IMR-90 (cell line): ENCODE data around the gene ZFP92. TPM values are rescaled to one million over a fixed set of nuclear protein-coding genes. Genes with fewer than 3 reads are reported as not detected.

ENCODE experiments used
- ATAC-seq: fragments of 200-7000 bp; cut with Tn5 transposase; 2 replicates; pipeline ENCODE4 v1.9.1; 2020; ENCODE audit warnings: low read depth, mild to moderate bottlenecking, moderate library complexity
- BruUV-seq: library from RNA; stranded (reverse); fragments of 400-500 nt; replicated peaks from 2 replicates; lab custom pipeline; 2021; lab: Mats Ljungman, UMichigan
- CTCF ChIA-PET: fragments of 300-600 bp; formaldehyde crosslinking; extraction: SDS; loops from one replicate; lab custom pipeline; 2021; ENCODE audit warnings: antibody characterized with exemption; lab: Yijun Ruan, JAX
- POLR2A ChIA-PET: fragments of 300-600 bp; sonication (Branson Sonifier 250); formaldehyde crosslinking; loops from one replicate; lab custom pipeline; 2022; ENCODE audit warnings: antibody characterized with exemption; ENCODE audit not compliant: unreplicated experiment; lab: Charles Lee
- DNase-seq: peaks from one replicate; pipeline ENCODE4 v3.0.0; 2013
- H2AFZ ChIP-seq: replicated peaks from 2 replicates; pipeline ENCODE3; 2013; ENCODE audit warnings: low read length, mild to moderate bottlenecking; ENCODE audit not compliant: poor library complexity
- H2AK5ac ChIP-seq: 2 replicates; pipeline ENCODE4 v1.6.1; 2013; ENCODE audit warnings: low read depth, low read length, inconsistent platforms
- H2AK9ac ChIP-seq: replicated peaks from 2 replicates; pipeline ENCODE3; 2013; ENCODE audit warnings: mild to moderate bottlenecking, low read depth, low read length, moderate library complexity; ENCODE audit not compliant: poor library complexity
- H2BK120ac ChIP-seq: 2 replicates; pipeline ENCODE4 v1.6.1; 2013; ENCODE audit warnings: low read depth, low read length, inconsistent platforms
- H2BK15ac ChIP-seq: 3 replicates; pipeline ENCODE4 v1.6.1; 2013; ENCODE audit warnings: low read depth, low read length, inconsistent platforms
- H2BK20ac ChIP-seq: 2 replicates; pipeline ENCODE4 v1.6.1; 2013; ENCODE audit warnings: low read depth, mild to moderate bottlenecking, inconsistent platforms, low read length, moderate library complexity
- H2BK5ac ChIP-seq: 2 replicates; pipeline ENCODE4 v1.6.1; 2013; ENCODE audit warnings: mild to moderate bottlenecking, low read depth, low read length, inconsistent platforms; ENCODE audit not compliant: poor library complexity, severe bottlenecking
- H3K14ac ChIP-seq: replicated peaks from 2 replicates; pipeline ENCODE4 v1.6.1; 2013; ENCODE audit warnings: low read depth, low read length, inconsistent platforms
- H3K18ac ChIP-seq: 2 replicates; pipeline ENCODE4 v1.6.1; 2013; ENCODE audit warnings: low read depth, low read length, control low read depth
- H3K23ac ChIP-seq: 2 replicates; pipeline ENCODE4 v1.6.1; 2013; ENCODE audit warnings: low read depth, low read length, inconsistent platforms
- H3K27ac ChIP-seq: 2 replicates; pipeline ENCODE4 v1.5.1; 2013; ENCODE audit warnings: mild to moderate bottlenecking, control low read depth, low read length; ENCODE audit not compliant: insufficient read depth
- H3K27me3 ChIP-seq: 2 replicates; pipeline ENCODE4 v1.6.1; 2013; ENCODE audit warnings: low read length; ENCODE audit not compliant: control insufficient read depth, insufficient read depth
- H3K36me3 ChIP-seq: 2 replicates; pipeline ENCODE4 v1.6.1; 2013; ENCODE audit warnings: low read length, mixed read lengths; ENCODE audit not compliant: control insufficient read depth, insufficient read depth
- H3K4ac ChIP-seq: 2 replicates; pipeline ENCODE4 v1.6.1; 2013; ENCODE audit warnings: low read depth, low read length, inconsistent platforms
- H3K4me1 ChIP-seq: 2 replicates; pipeline ENCODE4 v1.6.1; 2013; ENCODE audit warnings: low read length, mixed read lengths; ENCODE audit not compliant: control insufficient read depth, insufficient read depth
- H3K4me2 ChIP-seq: 2 replicates; pipeline ENCODE4 v1.6.1; 2013; ENCODE audit warnings: low read depth, mild to moderate bottlenecking, control low read depth, low read length, moderate library complexity
- H3K4me3 ChIP-seq: 2 replicates; pipeline ENCODE4 v1.5.1; 2013; ENCODE audit warnings: low read depth, mild to moderate bottlenecking, control low read depth, low read length, moderate library complexity; ENCODE audit not compliant: insufficient read depth
- H3K56ac ChIP-seq: 2 replicates; pipeline ENCODE4 v1.6.1; 2013; ENCODE audit warnings: low read length, inconsistent platforms; ENCODE audit not compliant: insufficient read depth; ENCODE audit errors: extremely low read depth
- H3K79me1 ChIP-seq, 2 experiments: 2 replicates each; pipeline ENCODE4 v1.6.1; 2013; ENCODE audit warnings: low read length in 2 of 2, inconsistent platforms in 1 of 2, low read depth in 1 of 2
- H3K9ac ChIP-seq: 2 replicates; pipeline ENCODE4 v1.6.1; 2013; ENCODE audit warnings: low read depth, low read length, control low read depth
- H3K9me1 ChIP-seq: 2 replicates; pipeline ENCODE4 v1.6.1; 2013; ENCODE audit warnings: low read length, inconsistent platforms; ENCODE audit not compliant: insufficient read depth
- H3K9me3 ChIP-seq: 2 replicates; pipeline ENCODE4 v1.6.1; 2013; ENCODE audit warnings: low read length; ENCODE audit not compliant: control insufficient read depth, insufficient read depth
- H4K20me1 ChIP-seq: 2 replicates; pipeline ENCODE4 v1.6.1; 2013; ENCODE audit warnings: low read length, inconsistent platforms; ENCODE audit not compliant: insufficient read depth
- H4K5ac ChIP-seq: 2 replicates; pipeline ENCODE4 v1.6.1; 2013; ENCODE audit warnings: mild to moderate bottlenecking, low read depth, low read length, control low read depth
- H4K8ac ChIP-seq, 2 experiments: 2 replicates each; pipeline ENCODE4 v1.6.1; 2013; ENCODE audit warnings: low read depth in 2 of 2, low read length in 2 of 2, control low read depth in 1 of 2, inconsistent platforms in 1 of 2
- H4K91ac ChIP-seq: 2 replicates; pipeline ENCODE4 v1.6.1; 2013; ENCODE audit warnings: low read depth, low read length, inconsistent platforms; ENCODE audit not compliant: insufficient read depth
- CEBPB ChIP-seq: IDR thresholded peaks from 2 replicates; pipeline ENCODE4 v1.6.1; 2012; ENCODE audit warnings: low read depth, low read length, improper control_type of control experiment
- RAD21 ChIP-seq: IDR thresholded peaks from 2 replicates; pipeline ENCODE4 v1.6.1; 2012; ENCODE audit warnings: low read length, improper control_type of control experiment
- RFX5 ChIP-seq: IDR thresholded peaks from 2 replicates; pipeline ENCODE4 v1.8.0; 2012; ENCODE audit warnings: low read depth, mild to moderate bottlenecking, low read length, moderate library complexity
- USF2 ChIP-seq: fragments of 150-350 bp; IDR thresholded peaks from 2 replicates; pipeline ENCODE4 v1.6.1; 2017; ENCODE audit warnings: mild to moderate bottlenecking, antibody characterized with exemption, low read length, low read depth
- WGBS, 2 experiments: methylation state at CpG; one replicate each; pipeline versions ENCODE4 v1.1.5 to v1.1.7; 2013; ENCODE audit warnings: missing lambda C conversion rate in 2 of 2; ENCODE audit not compliant: insufficient read length in 1 of 2; ENCODE audit errors: extremely low coverage in 2 of 2; 5-methylcytosine and 5-hydroxymethylcytosine counted together
- dilution Hi-C: fragments of 300-500 bp; cut with HindIII; formaldehyde crosslinking; loops from one replicate; pipeline ENCODE4 v1.14.3; 2018; ENCODE audit warnings: low sequenced_read_pairs; ENCODE audit not compliant: unreplicated experiment
- in situ Hi-C: fragments of 300-500 bp; cut with MboI; formaldehyde crosslinking; loops from 3 replicates; pipeline ENCODE4 v1.14.3; 2019; ENCODE audit warnings: low sequenced_read_pairs, inconsistent platforms, mixed read lengths
- intact Hi-C: fragments of 100-400 bp; cut with micrococcal nuclease; formaldehyde crosslinking; loops from 2 replicates; pipeline ENCODE4 v1.10.0; 2022
- polyA plus RNA-seq, 3 experiments: library from polyadenylated mRNA; depleted of rRNA; stranded (reverse); fragments of >200 nt; gene quantifications; 2 replicates each; pipeline ENCODE4 v1.2.3, GENCODE V29; 2012; ENCODE audit warnings: low replicate concordance in 1 of 3
- total RNA-seq: library from RNA; depleted of rRNA; stranded (reverse); fragments of >200 nt; gene quantifications from 2 replicates; pipeline ENCODE4 v1.2.3, GENCODE V29; 2012
- TF ChIP-seq, protein P1 (sequence below): fragments of 150-350 bp; IDR thresholded peaks from 2 replicates; pipeline ENCODE4 v1.6.1; 2016; ENCODE audit warnings: low read depth, mild to moderate bottlenecking, low read length, moderate library complexity, borderline replicate concordance

The ZFP92 gene
- total and polyA plus RNA-seq, 2 of the 4 experiments (the other 2 are of a cell fraction) = under 0.01 to 0.03 TPM

DNA sequence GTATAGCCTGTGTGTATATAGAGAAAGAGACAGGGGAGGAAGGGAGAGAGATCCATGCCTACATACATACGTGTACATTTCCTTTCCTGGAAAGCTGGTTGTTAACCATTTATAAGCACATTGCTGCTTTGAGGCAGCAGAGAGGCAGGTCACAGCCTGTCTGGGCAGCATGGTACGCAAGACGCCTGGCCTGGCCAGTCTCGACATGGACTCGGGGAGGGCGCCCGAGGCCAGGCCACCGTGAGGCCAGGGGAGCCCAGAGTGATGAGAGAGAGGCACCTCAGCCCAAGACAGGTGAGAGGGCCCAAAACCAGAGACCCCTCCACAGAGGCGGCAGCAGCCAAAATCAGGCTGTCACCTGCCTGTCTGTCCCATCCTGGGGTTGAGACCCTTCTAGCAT is 30.7 kb downstream of the ZFP92 start:
- dilution Hi-C loops (no loop called here), in situ Hi-C loops (no loop called here), intact Hi-C loops (no loop called here)
- H4K5ac ChIP-seq = no peak overlapping the region
- no peak for DNase-seq
- H2BK120ac ChIP-seq = no peak overlapping the region
- H3K27ac ChIP-seq = no peak overlapping the region
- H3K14ac ChIP-seq = no peak overlapping the region
- H3K9ac ChIP-seq = no peak overlapping the region
- no peak for TF ChIP-seq CEBPB
- TF ChIP-seq, protein P1, sequence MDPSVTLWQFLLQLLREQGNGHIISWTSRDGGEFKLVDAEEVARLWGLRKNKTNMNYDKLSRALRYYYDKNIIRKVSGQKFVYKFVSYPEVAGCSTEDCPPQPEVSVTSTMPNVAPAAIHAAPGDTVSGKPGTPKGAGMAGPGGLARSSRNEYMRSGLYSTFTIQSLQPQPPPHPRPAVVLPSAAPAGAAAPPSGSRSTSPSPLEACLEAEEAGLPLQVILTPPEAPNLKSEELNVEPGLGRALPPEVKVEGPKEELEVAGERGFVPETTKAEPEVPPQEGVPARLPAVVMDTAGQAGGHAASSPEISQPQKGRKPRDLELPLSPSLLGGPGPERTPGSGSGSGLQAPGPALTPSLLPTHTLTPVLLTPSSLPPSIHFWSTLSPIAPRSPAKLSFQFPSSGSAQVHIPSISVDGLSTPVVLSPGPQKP = no peak
- no peak for TF ChIP-seq RAD21
- TF ChIP-seq USF2 = no peak
- no peak for TF ChIP-seq RFX5
- no peak overlapping the region for H3K18ac ChIP-seq
- H3K79me1 ChIP-seq = no peaks in the 10 kb centered on the region
- H2AFZ ChIP-seq = no peak overlapping the region
- no peak overlapping the region for H2AK9ac ChIP-seq
- WGBS, 2 experiments = 93% methylated on average over 2 of the region's 9 CpGs; no CpG with 5 or more reads in 1 of the 2 experiments
- H2BK5ac ChIP-seq = no peak overlapping the region
- no peaks in the 10 kb centered on the region for H3K4me1 ChIP-seq
- H3K9me3 ChIP-seq = peaks cover 6% of the 10 kb centered on the region
- no TSS peak for BruUV-seq
- ATAC-seq = no peak
- H2BK15ac ChIP-seq = no peak overlapping the region
- no peak overlapping the region for H2BK20ac ChIP-seq
- H3K4ac ChIP-seq = no peak overlapping the region
- H2AK5ac ChIP-seq = no peak overlapping the region
- ChIA-PET POLR2A (no interaction called here), CTCF (no interaction called here)
- H4K20me1 ChIP-seq = no peaks in the 10 kb centered on the region
- H3K9me1 ChIP-seq = no peaks in the 10 kb centered on the region
- no peak overlapping the region for H4K91ac ChIP-seq
- H3K4me2 ChIP-seq = no peak overlapping the region
- H3K23ac ChIP-seq = no peak overlapping the region
- H3K36me3 ChIP-seq = no peaks in the 10 kb centered on the region
- no peak overlapping the region for H3K56ac ChIP-seq
- no peak overlapping the region for H4K8ac ChIP-seq
- no peak overlapping the region for H3K4me3 ChIP-seq
- H3K27me3 ChIP-seq = peaks cover 6% of the 10 kb centered on the region
